ENCODE data around the gene RLF. TPM values are rescaled to one million over a fixed set of nuclear protein-coding genes. Genes with fewer than 3 reads are reported as not detected.
"Not testable (repeated sequence)": the region's sequence is repeated elsewhere in the genome, so short reads cannot be mapped to it uniquely, and the experiment has no call there.

Gene RLF
- total and polyA plus RNA-seq, 3 donors from 2014 or later = 16.4 to 28.4 (median 27.2) TPM

DNA sequence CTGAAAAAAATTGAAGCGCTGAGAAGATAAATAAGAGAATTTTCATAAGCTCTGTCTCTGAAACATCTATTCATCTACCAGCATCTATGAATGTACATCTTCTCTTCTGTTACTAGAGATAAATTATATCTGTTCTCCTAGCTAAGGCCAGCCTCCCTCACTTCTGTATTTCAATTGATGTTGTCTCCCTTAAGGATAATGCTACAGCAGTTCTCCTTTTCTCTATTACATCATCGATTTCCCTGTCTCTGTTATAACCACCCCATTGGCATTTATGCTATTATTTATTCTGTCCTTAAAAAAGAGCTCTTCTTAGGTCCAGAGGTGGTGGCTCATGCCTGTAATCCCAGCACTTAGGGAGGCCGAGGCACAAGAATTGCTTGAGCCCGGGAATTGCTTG is 43.7 kb downstream of the RLF start:
- DNase-seq = no peak
- no peaks in the 10 kb centered on the region for H3K27me3 ChIP-seq
- no peak overlapping the region for H3K27ac ChIP-seq
- H3K9me3 ChIP-seq = no peaks in the 10 kb centered on the region
- WGBS, 2 donors = 94 to 95% methylated on average over 4 of the region's 4 CpGs
- no peaks in the 10 kb centered on the region for H3K36me3 ChIP-seq (ENCODE audit: low read depth, missing control alignments)
- no peak for TF ChIP-seq POLR2A (IDR thresholded peaks at IDR 0.05)
- TF ChIP-seq, protein P1, sequence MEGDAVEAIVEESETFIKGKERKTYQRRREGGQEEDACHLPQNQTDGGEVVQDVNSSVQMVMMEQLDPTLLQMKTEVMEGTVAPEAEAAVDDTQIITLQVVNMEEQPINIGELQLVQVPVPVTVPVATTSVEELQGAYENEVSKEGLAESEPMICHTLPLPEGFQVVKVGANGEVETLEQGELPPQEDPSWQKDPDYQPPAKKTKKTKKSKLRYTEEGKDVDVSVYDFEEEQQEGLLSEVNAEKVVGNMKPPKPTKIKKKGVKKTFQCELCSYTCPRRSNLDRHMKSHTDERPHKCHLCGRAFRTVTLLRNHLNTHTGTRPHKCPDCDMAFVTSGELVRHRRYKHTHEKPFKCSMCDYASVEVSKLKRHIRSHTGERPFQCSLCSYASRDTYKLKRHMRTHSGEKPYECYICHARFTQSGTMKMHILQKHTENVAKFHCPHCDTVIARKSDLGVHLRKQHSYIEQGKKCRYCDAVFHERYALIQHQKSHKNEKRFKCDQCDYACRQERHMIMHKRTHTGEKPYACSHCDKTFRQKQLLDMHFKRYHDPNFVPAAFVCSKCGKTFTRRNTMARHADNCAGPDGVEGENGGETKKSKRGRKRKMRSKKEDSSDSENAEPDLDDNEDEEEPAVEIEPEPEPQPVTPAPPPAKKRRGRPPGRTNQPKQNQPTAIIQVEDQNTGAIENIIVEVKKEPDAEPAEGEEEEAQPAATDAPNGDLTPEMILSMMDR (IDR thresholded peaks at IDR 0.05) = no peak
- no peaks in the 10 kb centered on the region for H3K4me1 ChIP-seq
- intact Hi-C loops (cut with DNase I; ENCODE audit: low total_unique reads) = no loop called here
- no peak overlapping the region for H3K4me3 ChIP-seq

DNA sequence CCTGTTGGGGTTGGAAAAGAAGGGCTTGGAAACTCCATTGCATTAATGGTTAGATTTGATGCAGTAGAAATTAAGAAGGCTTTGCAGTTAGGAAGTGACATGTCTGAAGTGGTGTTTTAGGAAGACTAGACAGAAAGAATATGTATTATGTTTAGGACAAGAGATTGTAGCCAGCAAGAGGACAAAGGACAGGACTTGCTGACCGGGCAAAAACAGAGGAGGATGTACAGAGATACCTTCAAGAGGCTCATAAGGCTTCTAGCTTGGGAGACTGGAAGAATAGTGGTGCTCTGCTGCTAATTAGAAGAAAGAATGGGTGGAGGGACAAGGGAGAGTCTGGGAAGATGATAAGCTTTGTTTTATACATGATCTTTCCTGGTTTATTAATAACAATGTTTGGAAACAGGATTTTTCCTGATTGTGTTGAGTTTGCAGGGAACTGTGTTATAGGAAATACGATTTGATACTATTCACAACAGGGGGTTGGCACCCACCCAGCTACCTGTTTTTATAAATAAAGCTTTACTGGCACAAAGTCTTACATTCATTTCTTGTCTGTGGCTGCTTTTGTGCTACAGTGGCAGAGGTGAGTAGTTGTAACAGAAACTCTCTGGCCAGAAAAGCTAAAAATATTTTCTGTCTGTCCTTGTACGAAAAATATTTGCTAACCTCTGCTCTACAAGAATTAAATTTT is 49.5 kb downstream of the RLF start:
- H3K4me3 ChIP-seq = no peak overlapping the region
- intact Hi-C loops (cut with DNase I; ENCODE audit: low total_unique reads) = no loop called here
- no peak for TF ChIP-seq POLR2A (IDR thresholded peaks at IDR 0.05)
- TF ChIP-seq, protein P1 (IDR thresholded peaks at IDR 0.05) = no peak
- H3K4me1 ChIP-seq = no peaks in the 10 kb centered on the region
- no peaks in the 10 kb centered on the region for H3K27me3 ChIP-seq
- no peaks in the 10 kb centered on the region for H3K9me3 ChIP-seq
- H3K36me3 ChIP-seq (ENCODE audit: low read depth, missing control alignments) = no peaks in the 10 kb centered on the region
- no peak for DNase-seq
- WGBS, 2 donors = 68% methylated on average over 3 of the region's 3 CpGs
- no peak overlapping the region for H3K27ac ChIP-seq

DNA sequence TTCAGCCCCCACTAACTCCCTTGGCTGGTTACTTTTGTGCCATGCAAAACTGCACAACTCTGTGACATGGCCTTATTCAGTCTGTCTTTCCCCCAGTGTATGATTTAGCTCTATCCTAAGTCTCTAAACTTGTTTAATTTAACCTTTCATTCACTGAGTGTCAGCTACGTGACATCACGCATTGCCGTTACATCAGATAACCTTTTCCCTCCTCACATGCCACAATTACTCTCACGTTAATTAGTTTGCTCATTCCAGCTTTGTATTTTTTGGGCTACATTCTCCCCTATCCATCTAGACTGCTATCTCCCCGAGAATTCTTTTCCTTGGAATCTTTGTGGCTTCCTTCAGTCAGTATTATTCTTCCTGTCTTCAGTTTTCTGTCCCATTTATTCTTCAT is 57.1 kb downstream of the RLF start:
- Histone ChIP-seq H3K36me3 (ENCODE audit: low read depth, missing control alignments) (no peaks in the 10 kb centered on the region), H3K27me3 (no peaks in the 10 kb centered on the region), H3K27ac (no peak overlapping the region), H3K4me3 (no peak overlapping the region), H3K4me1 (no peaks in the 10 kb centered on the region), H3K9me3 (no peaks in the 10 kb centered on the region)
- 89 to 94% methylated on average over 5 of the region's 5 CpGs for WGBS, 2 donors
- intact Hi-C loops (cut with DNase I; ENCODE audit: low total_unique reads) = no loop called here
- no peak for DNase-seq
- TF ChIP-seq POLR2A (IDR thresholded peaks at IDR 0.05) = no peak
- TF ChIP-seq, protein P1 (IDR thresholded peaks at IDR 0.05) = no peak

DNA sequence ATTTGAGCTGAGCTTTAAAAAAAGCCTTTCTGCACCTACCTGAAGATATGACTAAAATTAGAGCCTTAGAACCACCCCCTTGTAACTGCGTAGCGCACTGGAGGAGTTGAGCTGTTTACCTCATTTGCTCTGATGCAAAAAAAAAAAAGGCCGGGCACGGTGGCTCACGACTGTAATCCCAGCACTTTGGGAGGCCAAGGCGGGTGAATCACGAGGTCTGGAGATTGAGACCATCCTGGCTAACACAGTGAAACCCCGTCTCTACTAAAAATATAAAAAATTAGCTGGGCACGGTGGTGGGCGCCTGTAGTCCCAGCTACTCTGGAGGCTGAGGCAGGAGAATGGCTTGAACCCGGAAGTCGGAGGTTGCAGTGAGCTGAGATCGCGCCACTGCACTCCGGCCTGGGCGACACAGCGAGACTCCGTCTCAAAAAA is 60.3 kb downstream of the RLF start:
- H3K4me3 ChIP-seq; H3K4me1 ChIP-seq; H3K9me3 ChIP-seq; H3K27me3 ChIP-seq; H3K36me3 ChIP-seq (ENCODE audit: low read depth, missing control alignments); DNase-seq; H3K27ac ChIP-seq; intact Hi-C loops (cut with DNase I; ENCODE audit: low total_unique reads): not testable (repeated sequence)
- 92 to 96% methylated on average over 18 of the region's 18 CpGs for WGBS, 2 donors

DNA sequence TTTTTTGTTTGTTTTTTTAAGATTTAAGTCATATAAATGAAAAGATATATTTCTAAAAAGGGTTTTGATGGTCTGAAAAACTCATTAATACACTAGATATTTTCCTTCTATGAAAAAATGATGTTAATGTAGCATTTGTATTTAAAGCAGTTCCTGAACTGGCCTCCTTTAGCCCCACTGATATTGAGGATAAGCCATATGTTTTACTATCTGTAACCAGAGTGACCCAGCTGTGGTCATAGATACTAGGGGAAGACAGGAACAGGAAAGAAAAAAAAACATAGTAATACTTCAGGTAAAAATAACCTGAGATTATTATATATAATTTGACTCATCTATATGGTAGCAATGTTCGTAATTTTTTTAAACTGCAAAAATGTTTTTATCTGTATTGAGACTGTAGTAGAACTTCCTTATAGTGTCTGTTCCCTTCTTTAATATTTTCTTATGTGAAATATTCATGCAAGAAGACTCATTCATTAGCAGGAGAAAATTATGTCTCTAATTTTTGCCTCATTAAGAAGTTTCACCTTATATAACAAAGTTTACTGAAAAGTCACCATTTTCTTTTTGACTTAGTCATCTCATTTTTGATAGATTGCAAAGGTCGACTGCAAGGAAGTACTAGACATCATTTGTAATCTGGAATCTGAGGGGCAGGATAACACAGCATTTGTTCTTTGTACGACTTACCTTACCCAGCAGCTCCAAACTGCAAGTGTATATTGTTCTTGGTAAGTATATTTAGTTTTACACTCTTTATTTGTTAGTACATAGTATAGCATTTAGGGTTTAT is 61.0 kb downstream of the RLF start:
- Histone ChIP-seq H3K27me3 (no peaks in the 10 kb centered on the region), H3K9me3 (no peaks in the 10 kb centered on the region), H3K27ac (no peak overlapping the region), H3K36me3 (ENCODE audit: low read depth, missing control alignments) (no peaks in the 10 kb centered on the region), H3K4me3 (no peak overlapping the region), H3K4me1 (no peaks in the 10 kb centered on the region)
- TF ChIP-seq POLR2A (IDR thresholded peaks at IDR 0.05) = no peak
- TF ChIP-seq, protein P1 (IDR thresholded peaks at IDR 0.05) = no peak
- WGBS, 2 donors = 73 to 77% methylated on average over 3 of the region's 3 CpGs
- no peak for DNase-seq
- intact Hi-C loops (cut with DNase I; ENCODE audit: low total_unique reads) = no loop called here

All from testis (tissue), 3 donors.